HG03045 (cell line): ENCODE measurements around the gene EMC9.

Source experiments
- ATAC-seq: cut with Tn5 transposase; IDR thresholded peaks from one replicate; pipeline ENCODE4 v1.9.1; 2021; ENCODE audit warnings: mild to moderate bottlenecking, moderate library complexity; ENCODE audit not compliant: unreplicated experiment

EMC9 gene

GRCh38 chr14:24177041-24177825 lies 35.8 kb upstream of the EMC9 start:
- ATAC-seq = no peak

- ATAC-seq = no peak
These were observed 35.2 kb upstream of the EMC9 start for GRCh38 chr14:24176599-24176998.

GRCh38 chr14:24172871-24173281 lies 31.5 kb upstream of the EMC9 start:
- no peak for ATAC-seq

- ATAC-seq = no peak
These were observed 31.0 kb upstream of the EMC9 start for GRCh38 chr14:24172261-24172860.

GRCh38 chr14:24171422-24172260 lies 30.2 kb upstream of the EMC9 start, which contains the start of gene REC8:
Gene REC8, plus strand, starts transcription at chr14:24172080. Its CDS starts 473 bp downstream, at chr14:24172553.
- ATAC-seq = peak; percentile 59

- no peak for ATAC-seq
These were observed 26.2 kb upstream of the EMC9 start for GRCh38 chr14:24167469-24168114.

GRCh38 chr14:24165785-24166184 lies 24.4 kb upstream of the EMC9 start:
- ATAC-seq = no peak

- no peak for ATAC-seq
These were observed 23.2 kb upstream of the EMC9 start for GRCh38 chr14:24164518-24164991.

GRCh38 chr14:24162093-24162492 lies 20.7 kb upstream of the EMC9 start:
- ATAC-seq = no peak

GRCh38 chr14:24160850-24161804 lies 19.7 kb upstream of the EMC9 start, which contains the start of gene IRF9:
Gene IRF9, plus strand, starts transcription at chr14:24161265. Its CDS starts 880 bp downstream, at chr14:24162145.
- peak; percentile 71 for ATAC-seq

- no peak for ATAC-seq
These were observed 19.1 kb upstream of the EMC9 start for GRCh38 chr14:24160499-24160849.

GRCh38 chr14:24159777-24160498 lies 18.5 kb upstream of the EMC9 start:
- no peak for ATAC-seq

- no peak for ATAC-seq
These were observed 15.9 kb upstream of the EMC9 start for GRCh38 chr14:24157331-24157730.

GRCh38 chr14:24156840-24157239 lies 15.4 kb upstream of the EMC9 start:
- no peak for ATAC-seq

GRCh38 chr14:24155100-24155499 lies 13.7 kb upstream of the EMC9 start:
- ATAC-seq = no peak

- ATAC-seq = no peak
These were observed 10.2 kb upstream of the EMC9 start for GRCh38 chr14:24151404-24152080.

- ATAC-seq = no peak
These were observed 9.6 kb upstream of the EMC9 start for GRCh38 chr14:24150993-24151392.

GRCh38 chr14:24150567-24150966 lies 9.2 kb upstream of the EMC9 start:
- ATAC-seq = no peak

GRCh38 chr14:24150061-24150460 lies 8.7 kb upstream of the EMC9 start:
- no peak for ATAC-seq
